ENCODE results near the gene ZSWIM1.
"Not testable (repeated sequence)": the region's sequence is repeated elsewhere in the genome, so short reads cannot be mapped to it uniquely, and the experiment has no call there.

ZSWIM1 gene

GRCh38 chr20:45857114-45857881, 23.7 kb upstream of the ZSWIM1 start, which contains the start of the genes ACOT8 and ZSWIM3:
Gene ACOT8, minus strand, starts transcription at chr20:45857392. Its CDS starts 77 bp downstream, at chr20:45857315.
Gene ZSWIM3, plus strand, starts transcription at chr20:45857614. Its CDS starts 212 bp downstream, at chr20:45857826.
- peak; percentile 73 to 80 for DNase-seq (ENCODE audit: low read depth in 2 of 2)

GRCh38 chr20:45857882-45858216, 23.2 kb upstream of the ZSWIM1 start:
- no peak for DNase-seq (ENCODE audit: low read depth in 2 of 2)

GRCh38 chr20:45859916-45860315, 21.1 kb upstream of the ZSWIM1 start:
- DNase-seq (ENCODE audit: low read depth in 2 of 2), result no peak

- DNase-seq (ENCODE audit: low read depth in 2 of 2), result no peak
These were observed 20.3 kb upstream of the ZSWIM1 start for GRCh38 chr20:45860560-45861220.

GRCh38 chr20:45861221-45862075, 19.6 kb upstream of the ZSWIM1 start:
- DNase-seq (ENCODE audit: low read depth in 2 of 2), result no peak

GRCh38 chr20:45863543-45864470, 17.2 kb upstream of the ZSWIM1 start:
- no peak for DNase-seq (ENCODE audit: low read depth in 2 of 2)

- DNase-seq (ENCODE audit: low read depth in 2 of 2), result no peak
These were observed 14.6 kb upstream of the ZSWIM1 start for GRCh38 chr20:45866454-45866853.

- no peak for DNase-seq (ENCODE audit: low read depth in 2 of 2)
These were observed 13.8 kb upstream of the ZSWIM1 start for GRCh38 chr20:45867136-45867818.

GRCh38 chr20:45867819-45868176, 13.2 kb upstream of the ZSWIM1 start:
- no peak for DNase-seq (ENCODE audit: low read depth in 2 of 2)

GRCh38 chr20:45872626-45873025, 8.4 kb upstream of the ZSWIM1 start:
- no peak for DNase-seq (ENCODE audit: low read depth in 2 of 2)

GRCh38 chr20:45873409-45874103, 7.5 kb upstream of the ZSWIM1 start:
- no peak for DNase-seq (ENCODE audit: low read depth in 2 of 2)

GRCh38 chr20:45874104-45874481, 6.9 kb upstream of the ZSWIM1 start:
- DNase-seq (ENCODE audit: low read depth in 2 of 2), result not testable (repeated sequence)

- no peak for DNase-seq (ENCODE audit: low read depth in 2 of 2)
These were observed 6.5 kb upstream of the ZSWIM1 start for GRCh38 chr20:45874576-45874975.

- DNase-seq (ENCODE audit: low read depth in 2 of 2), result no peak
These were observed 2.8 kb upstream of the ZSWIM1 start for GRCh38 chr20:45878076-45878761.

- DNase-seq (ENCODE audit: low read depth in 2 of 2), result no peak
These were observed 1.6 kb downstream of the ZSWIM1 start for GRCh38 chr20:45882469-45883099.

- DNase-seq (ENCODE audit: low read depth in 2 of 2), result no peak
These were observed 2.1 kb downstream of the ZSWIM1 start for GRCh38 chr20:45883100-45883469.

- DNase-seq (ENCODE audit: low read depth in 2 of 2), result no peak
These were observed 5.7 kb downstream of the ZSWIM1 start for GRCh38 chr20:45886590-45887345.

GRCh38 chr20:45887346-45887715, 6.3 kb downstream of the ZSWIM1 start, which contains the start of gene SPATA25:
Gene SPATA25, minus strand, starts transcription at chr20:45887622. Its CDS starts 32 bp downstream, at chr20:45887590.
- DNase-seq (ENCODE audit: low read depth in 2 of 2), result no peak

All from stimulated activated CD8-positive, alpha-beta memory T cell treated with anti-CD3 and anti-CD28 coated beads, Interleukin-2, amount 100 ng/mL, for 1 hour (primary cell).